PC-9 (cell line): ENCODE results near the gene PDXDC1.

Source experiments
- EZH2 ChIP-seq: fragments of 200-600 bp; sonication (generic); IDR thresholded peaks from 2 replicates; pipeline ENCODE4 v1.8.0; 2017; ENCODE audit warnings: antibody characterized with exemption, low read depth
- TF ChIP-seq, protein P1 (sequence below): fragments of 200-600 bp; sonication (generic); conservative IDR thresholded peaks from 2 replicates; pipeline ENCODE4 v1.6.1; 2017; ENCODE audit warnings: mixed run types, antibody characterized with exemption, mild to moderate bottlenecking, moderate library complexity

DNA sequence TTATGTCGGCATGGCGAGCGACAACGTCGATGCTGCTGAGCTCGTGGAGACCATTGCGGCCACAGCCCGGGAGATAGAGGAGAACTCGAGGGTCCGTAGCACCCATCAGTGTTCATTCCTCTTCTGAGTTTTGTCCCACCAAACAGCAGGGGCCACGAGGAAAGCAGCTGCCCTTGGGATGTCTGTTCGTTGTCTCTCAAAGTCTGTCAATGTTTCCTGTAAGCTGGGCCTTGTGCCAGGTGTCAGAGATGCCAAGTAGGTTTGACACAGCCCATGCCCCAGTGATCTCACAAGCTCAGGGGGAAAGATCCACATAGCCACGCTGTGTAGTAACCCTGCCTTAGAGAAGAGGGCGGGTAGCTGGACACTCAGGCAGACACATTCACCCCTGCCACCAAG, 58.5 kb downstream of the PDXDC1 start:
- TF ChIP-seq, protein P1, sequence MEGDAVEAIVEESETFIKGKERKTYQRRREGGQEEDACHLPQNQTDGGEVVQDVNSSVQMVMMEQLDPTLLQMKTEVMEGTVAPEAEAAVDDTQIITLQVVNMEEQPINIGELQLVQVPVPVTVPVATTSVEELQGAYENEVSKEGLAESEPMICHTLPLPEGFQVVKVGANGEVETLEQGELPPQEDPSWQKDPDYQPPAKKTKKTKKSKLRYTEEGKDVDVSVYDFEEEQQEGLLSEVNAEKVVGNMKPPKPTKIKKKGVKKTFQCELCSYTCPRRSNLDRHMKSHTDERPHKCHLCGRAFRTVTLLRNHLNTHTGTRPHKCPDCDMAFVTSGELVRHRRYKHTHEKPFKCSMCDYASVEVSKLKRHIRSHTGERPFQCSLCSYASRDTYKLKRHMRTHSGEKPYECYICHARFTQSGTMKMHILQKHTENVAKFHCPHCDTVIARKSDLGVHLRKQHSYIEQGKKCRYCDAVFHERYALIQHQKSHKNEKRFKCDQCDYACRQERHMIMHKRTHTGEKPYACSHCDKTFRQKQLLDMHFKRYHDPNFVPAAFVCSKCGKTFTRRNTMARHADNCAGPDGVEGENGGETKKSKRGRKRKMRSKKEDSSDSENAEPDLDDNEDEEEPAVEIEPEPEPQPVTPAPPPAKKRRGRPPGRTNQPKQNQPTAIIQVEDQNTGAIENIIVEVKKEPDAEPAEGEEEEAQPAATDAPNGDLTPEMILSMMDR, result no peak
- TF ChIP-seq EZH2, result no peak
